B cell (primary cell): ENCODE data around the gene MGAT5.

ENCODE experiments used
- CTCF ChIP-seq: fragments of 200-600 bp; IDR thresholded peaks from one replicate; pipeline ENCODE4 v1.8.0; 2022; ENCODE audit warnings: antibody characterized with exemption, mild to moderate bottlenecking
- EZH2 ChIP-seq: IDR thresholded peaks from 2 replicates; pipeline ENCODE4 v1.6.1; 2012; ENCODE audit warnings: borderline replicate concordance, low read depth, mild to moderate bottlenecking, moderate library complexity, low read length; ENCODE audit not compliant: insufficient read depth, poor library complexity, severe bottlenecking

DNA sequence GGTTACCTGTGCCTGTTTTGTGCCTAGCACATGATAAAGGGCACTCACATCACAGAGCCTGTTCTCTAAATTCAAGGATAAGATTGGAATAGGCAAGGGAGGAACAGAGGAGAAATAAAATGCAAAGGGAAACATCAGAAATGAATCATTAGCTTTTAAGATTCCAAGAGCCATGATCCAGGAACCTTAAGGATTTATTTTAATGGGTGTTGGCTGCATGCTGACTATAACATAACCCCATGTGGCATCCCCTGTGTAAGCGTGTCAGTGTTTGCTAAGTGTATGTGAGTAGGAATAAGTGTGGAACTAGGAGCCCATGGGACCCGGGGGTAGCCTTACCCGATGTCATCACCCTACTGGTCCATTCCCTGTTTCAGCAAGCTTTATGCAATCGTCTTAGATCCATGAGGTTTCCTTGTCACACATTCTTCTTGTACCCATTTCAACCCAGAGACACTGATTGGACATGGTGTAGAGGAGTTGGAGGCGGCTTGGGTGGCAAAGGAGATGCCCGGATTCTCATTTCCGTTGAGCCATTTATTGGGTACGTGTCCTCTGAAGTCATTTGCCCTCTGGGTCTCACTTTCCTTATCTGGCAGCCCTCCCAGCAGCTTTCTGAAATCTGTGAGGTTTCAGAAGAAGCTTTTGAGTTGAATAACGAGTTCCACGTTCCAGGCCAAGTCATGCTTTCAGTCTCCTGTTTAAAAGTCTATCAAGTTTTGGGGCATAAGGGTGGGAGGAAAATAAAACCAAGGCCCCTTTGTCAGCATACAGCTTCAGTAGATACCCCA is 117.0 kb downstream of the MGAT5 start:
- no peak for TF ChIP-seq CTCF
- TF ChIP-seq EZH2, result no peak
